NOMO-1 (cell line): ENCODE measurements around the gene LRBA.
A peak's percentile ranks its signal among the peaks of the same experiment; 100 is the strongest.

Experiments
- DNase-seq, 2 experiments: peaks; one replicate each; lab custom pipeline; 2025; ENCODE audit not compliant: unreplicated experiment in 2 of 2; lab: John Stamatoyannopoulos, UW

The LRBA gene

GRCh38 chr4:150888217-150888616 lies 126.9 kb downstream of the LRBA start:
- no peak for DNase-seq

- DNase-seq, result no peak
Measured at GRCh38 chr4:150886597-150886996, 128.5 kb downstream of the LRBA start.

GRCh38 chr4:150884625-150885024 lies 130.5 kb downstream of the LRBA start:
- DNase-seq, result no peak

- no peak for DNase-seq
Measured at GRCh38 chr4:150875367-150875766, 139.7 kb downstream of the LRBA start.

GRCh38 chr4:150874338-150875226 lies 140.5 kb downstream of the LRBA start:
- no peak for DNase-seq

- DNase-seq, result peak; percentile 21 to 66
Measured at GRCh38 chr4:150867148-150867547, 147.9 kb downstream of the LRBA start.

- no peak for DNase-seq
Measured at GRCh38 chr4:150863456-150863855, 151.6 kb downstream of the LRBA start.

- DNase-seq, result no peak
Measured at GRCh38 chr4:150862829-150863228, 152.3 kb downstream of the LRBA start.

- no peak for DNase-seq
Measured at GRCh38 chr4:150859453-150859852, 155.6 kb downstream of the LRBA start.

GRCh38 chr4:150855981-150856510 lies 159.0 kb downstream of the LRBA start:
- DNase-seq, result no peak

GRCh38 chr4:150854600-150854999 lies 160.5 kb downstream of the LRBA start:
- no peak for DNase-seq

GRCh38 chr4:150853882-150854281 lies 161.2 kb downstream of the LRBA start:
- DNase-seq, result no peak

- DNase-seq, result peak in 1 of 2 experiments; percentile 41
Measured at GRCh38 chr4:150852216-150852615, 162.9 kb downstream of the LRBA start.

- no peak for DNase-seq
Measured at GRCh38 chr4:150849016-150849415, 166.1 kb downstream of the LRBA start.

GRCh38 chr4:150828159-150828558 lies 186.9 kb downstream of the LRBA start:
- peak; percentile 5 to 60 for DNase-seq

GRCh38 chr4:150827226-150827625 lies 187.9 kb downstream of the LRBA start:
- peak in 1 of 2 experiments; percentile 17 for DNase-seq

- no peak for DNase-seq
Measured at GRCh38 chr4:150826306-150826705, 188.8 kb downstream of the LRBA start.

GRCh38 chr4:150822407-150822806 lies 192.7 kb downstream of the LRBA start:
- no peak for DNase-seq

GRCh38 chr4:150821641-150822040 lies 193.4 kb downstream of the LRBA start:
- no peak for DNase-seq

- no peak for DNase-seq
Measured at GRCh38 chr4:150820409-150820808, 194.7 kb downstream of the LRBA start.

GRCh38 chr4:150818661-150819060 lies 196.4 kb downstream of the LRBA start:
- no peak for DNase-seq

- DNase-seq, result no peak
Measured at GRCh38 chr4:150817804-150818528, 197.1 kb downstream of the LRBA start.
